Gastroesophageal sphincter (tissue), 4 donors: Measurements from ENCODE around the gene TMEM181. TPM values are rescaled to one million over a fixed set of nuclear protein-coding genes. Genes with fewer than 3 reads are reported as not detected.
"Not testable (repeated sequence)": the region's sequence is repeated elsewhere in the genome, so short reads cannot be mapped to it uniquely, and the experiment has no call there.

Source experiments
- ATAC-seq: fragments of 150-250 bp; one replicate; pipeline ENCODE4 v1.9.1; 2016; ENCODE audit warnings: mild to moderate bottlenecking, moderate library complexity
- H3K27ac ChIP-seq, 4 donors: fragments of 200-600 bp; sonication (generic) in 3 of 4; 1 replicate in 3 of 4; 2 replicates in 1 of 4; pipeline ENCODE4 v1.5.1; 2016 to 2019
- H3K27me3 ChIP-seq: fragments of 200-600 bp; sonication (generic); one replicate; pipeline ENCODE4 v1.5.1; 2019
- H3K36me3 ChIP-seq, 2 donors: fragments of 200-600 bp; sonication (generic); one replicate each; pipeline ENCODE4 v1.5.1; 2019; ENCODE audit warnings: control low read depth in 1 of 2
- H3K4me1 ChIP-seq, 3 donors: fragments of 200-600 bp; sonication (generic); 1 replicate in 2 of 3; 2 replicates in 1 of 3; pipeline ENCODE4 v1.5.1; 2016 to 2019; ENCODE audit warnings: control low read depth in 2 of 3
- H3K4me3 ChIP-seq, 2 donors: fragments of 200-600 bp; sonication (generic); one replicate each; pipeline ENCODE4 v1.5.1; 2019; ENCODE audit warnings: mild to moderate bottlenecking in 1 of 2, moderate library complexity in 1 of 2
- H3K9me3 ChIP-seq, 3 donors: fragments of 200-600 bp; sonication (generic); one replicate each; pipeline ENCODE4 v1.5.1; 2017 to 2019; ENCODE audit warnings: control low read depth in 2 of 3
- EP300 ChIP-seq: sonication (generic); formaldehyde crosslinking; IDR thresholded peaks from one replicate; pipeline ENCODE4 v1.6.1; 2017; ENCODE audit warnings: antibody characterized with exemption, mild to moderate bottlenecking
- POLR2A ChIP-seq, 2 donors: fragments of 450-650 bp; IDR thresholded peaks; one replicate each; pipeline ENCODE4 v1.6.1; 2017; ENCODE audit warnings: antibody characterized with exemption in 2 of 2, mild to moderate bottlenecking in 2 of 2, moderate library complexity in 1 of 2
- POLR2AphosphoS5 ChIP-seq: sonication (generic); formaldehyde crosslinking; IDR thresholded peaks from one replicate; pipeline ENCODE4 v1.6.1; 2017; ENCODE audit warnings: antibody characterized with exemption
- WGBS, 2 donors: methylation state at CpG; one replicate each; pipeline ENCODE4 v1.1.5; 2018; ENCODE audit warnings: low coverage in 1 of 2; 5-methylcytosine and 5-hydroxymethylcytosine counted together
- total RNA-seq, 4 donors: library from RNA; depleted of rRNA; stranded (reverse); fragments of >200 nt; gene quantifications; one replicate each; pipeline ENCODE4 v1.1.0, GENCODE V29; 2016
- TF ChIP-seq, protein P1 (sequence below), 4 experiments: fragments of 200-600 bp in 2 of 4; fragments of 450-650 bp in 2 of 4; sonication (generic) in 1 of 4; IDR thresholded peaks; one replicate each; pipeline ENCODE4 v1.5.1; 2017 to 2019; ENCODE audit warnings: antibody characterized with exemption in 4 of 4, mild to moderate bottlenecking in 2 of 4, moderate library complexity in 2 of 4

Gene TMEM181
- total RNA-seq, 4 donors from 2014 or later, result 26.8 to 38.3 (median 29.3) TPM

DNA sequence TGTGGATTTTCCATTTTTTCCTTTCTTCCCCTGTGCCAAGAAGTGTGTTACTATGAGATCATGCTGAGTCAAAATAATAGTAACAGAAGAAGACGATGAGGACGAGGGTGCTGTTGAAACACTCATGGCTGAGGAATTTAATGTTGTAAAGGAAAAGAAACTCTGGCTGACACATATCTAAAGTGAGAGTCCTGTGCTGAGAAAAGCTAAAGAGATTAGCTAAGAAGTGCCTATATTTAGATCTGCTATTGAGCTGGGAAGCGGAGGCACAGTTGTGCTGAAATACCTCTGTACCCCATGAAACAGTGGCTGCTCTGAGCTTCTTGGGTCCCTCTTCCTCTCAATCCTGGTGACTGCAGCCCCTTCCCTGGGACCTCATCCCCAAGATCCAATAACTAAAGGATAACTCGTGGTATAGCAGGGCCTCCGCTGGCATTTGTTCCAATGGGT, 88.8 kb downstream of the TMEM181 start:
- no peak overlapping the region for H3K4me3 ChIP-seq
- H3K4me1 ChIP-seq, result peaks cover 0 to 20% (median 5%) of the 10 kb centered on the region in 3 donors
- WGBS, 2 donors, result 10 to 53% methylated on average over 3 to 5 of the region's 5 CpGs
- no peaks in the 10 kb centered on the region for H3K9me3 ChIP-seq
- ATAC-seq, result peak; percentile 39
- peak overlapping the region in 3 of 4 donors; percentile 64 to 73 (median 67) for H3K27ac ChIP-seq
- no peaks in the 10 kb centered on the region for H3K36me3 ChIP-seq
- H3K27me3 ChIP-seq, result no peaks in the 10 kb centered on the region
- TF ChIP-seq POLR2A (IDR thresholded peaks at IDR 0.05), result no peak
- TF ChIP-seq, protein P1, sequence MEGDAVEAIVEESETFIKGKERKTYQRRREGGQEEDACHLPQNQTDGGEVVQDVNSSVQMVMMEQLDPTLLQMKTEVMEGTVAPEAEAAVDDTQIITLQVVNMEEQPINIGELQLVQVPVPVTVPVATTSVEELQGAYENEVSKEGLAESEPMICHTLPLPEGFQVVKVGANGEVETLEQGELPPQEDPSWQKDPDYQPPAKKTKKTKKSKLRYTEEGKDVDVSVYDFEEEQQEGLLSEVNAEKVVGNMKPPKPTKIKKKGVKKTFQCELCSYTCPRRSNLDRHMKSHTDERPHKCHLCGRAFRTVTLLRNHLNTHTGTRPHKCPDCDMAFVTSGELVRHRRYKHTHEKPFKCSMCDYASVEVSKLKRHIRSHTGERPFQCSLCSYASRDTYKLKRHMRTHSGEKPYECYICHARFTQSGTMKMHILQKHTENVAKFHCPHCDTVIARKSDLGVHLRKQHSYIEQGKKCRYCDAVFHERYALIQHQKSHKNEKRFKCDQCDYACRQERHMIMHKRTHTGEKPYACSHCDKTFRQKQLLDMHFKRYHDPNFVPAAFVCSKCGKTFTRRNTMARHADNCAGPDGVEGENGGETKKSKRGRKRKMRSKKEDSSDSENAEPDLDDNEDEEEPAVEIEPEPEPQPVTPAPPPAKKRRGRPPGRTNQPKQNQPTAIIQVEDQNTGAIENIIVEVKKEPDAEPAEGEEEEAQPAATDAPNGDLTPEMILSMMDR (IDR thresholded peaks at IDR 0.05), result no peak
- TF ChIP-seq POLR2AphosphoS5, result peak; percentile 59
- TF ChIP-seq EP300, result no peak

DNA sequence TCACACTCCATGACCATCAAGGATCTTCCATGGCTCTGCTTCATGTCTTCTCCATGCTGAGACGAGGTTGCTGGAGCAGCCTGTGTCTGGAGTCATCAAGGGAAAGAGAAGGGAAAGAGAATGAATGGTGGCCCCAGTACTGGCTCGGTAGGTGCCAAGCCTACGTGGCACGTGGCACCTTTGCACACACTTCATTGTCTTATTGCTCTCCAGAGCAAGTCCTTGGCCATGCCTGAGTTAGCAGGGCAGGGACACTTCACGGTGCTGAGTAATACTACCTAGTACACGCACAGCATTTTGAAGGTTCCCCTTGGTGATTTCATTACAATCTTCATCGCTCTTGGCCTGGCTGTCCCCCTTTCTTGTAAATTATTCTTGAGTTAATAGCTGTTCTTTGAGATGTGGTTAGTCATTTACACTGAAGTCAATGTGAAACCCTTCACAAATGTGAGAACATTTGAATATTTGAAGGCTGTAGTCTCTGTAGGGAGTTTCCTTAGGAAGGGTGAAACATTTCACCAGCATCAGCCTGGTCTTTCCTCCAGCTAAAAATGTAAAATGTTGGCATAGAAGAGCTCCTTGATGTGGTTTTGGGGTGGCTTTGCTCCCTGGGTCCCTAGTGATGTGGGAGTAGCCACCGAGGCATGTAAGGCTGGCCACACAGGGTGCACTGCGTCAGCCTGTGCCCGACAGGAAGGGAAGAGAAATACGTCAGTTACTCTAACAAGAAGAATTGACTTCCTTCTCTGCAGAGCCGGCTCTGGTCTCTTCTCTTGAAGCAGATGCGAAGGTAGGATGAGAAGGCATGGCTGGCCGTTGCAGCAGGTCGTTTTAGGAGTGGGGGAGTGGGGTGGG, 89.6 kb downstream of the TMEM181 start, which contains the start of gene SYTL3:
Gene SYTL3 (plus strand): TSS at position 766 of the 855 bp plus-strand sequence. CDS start 13,215 bp downstream, outside the sequence.
- WGBS, 2 donors, result 58 to 98% methylated on average over 6 to 13 of the region's 15 CpGs
- Histone ChIP-seq H3K27ac (peak within 1 kb of the TSS in 3 of 4 donors; percentile 64 to 73 (median 67)), H3K27me3 (no peaks in the 10 kb centered on the region), H3K4me1 (peaks cover 0 to 25% (median 12%) of the 10 kb centered on the region in 3 donors), H3K4me3 (no peak within 1 kb of the TSS), H3K9me3 (no peaks in the 10 kb centered on the region), H3K36me3 (no peaks in the 10 kb centered on the region)
- TF ChIP-seq EP300 (no peak), POLR2A (IDR thresholded peaks at IDR 0.05) (peak in 1 of 2 donors; percentile 47), POLR2AphosphoS5 (no peak)
- TF ChIP-seq, protein P1 (IDR thresholded peaks at IDR 0.05), result no peak
- ATAC-seq, result no peak

DNA sequence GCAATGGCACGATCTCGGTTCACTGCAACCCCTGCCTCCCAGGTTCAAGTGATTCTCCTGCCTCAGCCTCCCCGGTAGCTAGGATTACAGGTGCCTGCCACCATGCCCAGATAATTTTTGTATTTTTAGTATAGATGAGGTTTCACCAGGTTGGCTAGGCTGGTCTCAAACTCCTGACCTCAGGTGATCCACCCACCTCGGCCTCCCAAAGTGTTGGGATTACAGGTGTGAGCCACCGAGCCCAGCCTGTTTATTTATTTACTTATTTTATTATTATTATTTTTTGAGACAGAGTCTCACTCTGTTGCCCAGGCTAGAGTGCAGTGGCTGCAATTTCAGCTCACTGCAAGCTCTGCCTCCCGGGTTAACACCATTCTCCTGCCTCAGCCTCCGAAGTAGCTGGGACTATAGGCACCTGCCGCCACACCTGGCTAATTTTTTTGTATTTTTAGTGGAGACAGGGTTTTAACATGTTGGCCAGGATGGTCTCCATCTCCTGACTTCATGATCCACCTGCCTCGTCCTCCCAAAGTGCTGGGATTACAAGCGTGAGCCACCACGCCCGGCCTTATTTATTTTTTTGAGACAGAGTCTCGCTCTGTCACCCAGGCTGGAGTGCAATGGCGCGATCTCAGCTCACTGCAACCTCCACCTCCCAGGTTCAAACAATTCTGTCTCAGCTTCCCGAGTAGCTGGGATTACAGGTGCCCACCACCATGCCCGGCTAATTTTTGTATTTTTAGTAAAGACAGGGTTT, 92.3 kb downstream of the TMEM181 start:
- H3K9me3 ChIP-seq, H3K4me3 ChIP-seq, H3K36me3 ChIP-seq, H3K27me3 ChIP-seq, ATAC-seq, H3K27ac ChIP-seq: not testable (repeated sequence)
- WGBS, 2 donors, result 73 to 96% methylated on average over 4 to 12 of the region's 17 CpGs
- H3K4me1 ChIP-seq, result peaks cover 0 to 31% (median 16%) of the 10 kb centered on the region in 3 donors

DNA sequence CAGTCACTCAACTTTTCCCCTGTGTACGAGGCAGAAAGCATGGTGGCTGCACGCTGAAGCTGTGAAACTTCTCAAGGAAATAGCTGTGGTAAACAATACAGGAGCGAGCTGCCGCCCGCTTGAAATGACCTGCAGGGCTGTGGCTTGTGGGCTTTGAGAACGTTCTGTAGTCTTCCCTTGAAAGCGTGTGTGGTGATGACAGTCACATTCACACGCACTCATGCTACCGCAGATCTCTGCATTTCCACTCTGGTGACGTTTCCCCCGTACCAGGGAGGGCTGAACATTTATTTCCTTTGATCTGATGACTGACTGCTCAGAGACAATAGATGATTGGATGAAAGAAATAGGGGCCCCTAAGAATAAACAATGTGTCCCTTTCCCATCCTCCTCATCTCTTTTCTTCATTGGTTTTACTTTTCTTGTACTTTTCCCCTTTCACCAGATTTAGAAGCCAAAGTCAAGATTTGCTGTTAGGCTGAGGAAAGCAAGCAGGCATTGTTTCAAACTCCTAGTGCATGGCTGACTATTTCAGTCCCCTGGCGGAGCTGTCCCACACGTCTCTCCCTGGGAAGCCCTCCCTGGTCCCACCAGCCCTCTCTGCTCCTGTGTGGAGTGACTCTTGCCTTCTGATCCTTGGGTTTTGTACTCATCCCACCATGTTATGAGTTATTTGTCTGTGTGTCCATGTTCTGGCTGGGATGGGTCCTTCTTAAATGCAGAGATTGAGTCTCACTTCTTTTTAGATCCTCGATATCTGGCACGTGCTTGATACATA, 93.9 kb downstream of the TMEM181 start:
- Histone ChIP-seq H3K9me3 (no peaks in the 10 kb centered on the region), H3K27ac (peak overlapping the region; percentile 72 to 88 (median 79)), H3K36me3 (no peaks in the 10 kb centered on the region), H3K27me3 (no peaks in the 10 kb centered on the region), H3K4me1 (peaks cover 0 to 29% (median 16%) of the 10 kb centered on the region in 3 donors), H3K4me3 (no peak overlapping the region)
- WGBS, 2 donors, result 72 to 80% methylated on average over 7 to 14 of the region's 15 CpGs
- ATAC-seq, result no peak
- no peak for TF ChIP-seq POLR2AphosphoS5
- TF ChIP-seq EP300, result no peak
- no peak for TF ChIP-seq POLR2A (IDR thresholded peaks at IDR 0.05)
- TF ChIP-seq, protein P1 (IDR thresholded peaks at IDR 0.05), result no peak

DNA sequence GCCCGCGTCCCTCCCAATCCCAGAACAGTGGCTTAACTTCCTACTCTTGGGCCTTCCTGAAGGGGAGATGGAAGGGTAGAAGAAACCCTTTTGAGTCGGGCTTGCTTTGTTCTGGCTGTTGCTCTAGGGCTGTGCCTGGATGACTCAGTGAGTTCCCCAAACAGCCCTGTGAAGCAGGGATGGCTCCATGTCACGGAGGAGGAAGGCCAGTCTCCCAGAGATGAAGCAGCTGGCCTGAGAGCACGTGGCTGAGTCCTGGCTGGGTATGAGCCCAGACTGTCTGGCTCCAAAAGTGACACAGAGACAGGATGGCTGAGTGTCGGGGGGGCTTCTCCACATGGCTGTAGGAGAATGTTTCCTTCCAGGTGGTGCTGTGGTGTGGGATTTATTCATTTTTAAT, 94.6 kb downstream of the TMEM181 start:
- 50 to 58% methylated on average over 2 of the region's 6 CpGs for WGBS, 2 donors
- TF ChIP-seq POLR2A (IDR thresholded peaks at IDR 0.05) (no peak), POLR2AphosphoS5 (peak; percentile 91)

More for the DNA sequence above, 94.6 kb downstream of the TMEM181 start:
- Histone ChIP-seq H3K4me1 (peaks cover 0 to 23% (median 11%) of the 10 kb centered on the region in 3 donors), H3K36me3 (no peaks in the 10 kb centered on the region), H3K27me3 (no peaks in the 10 kb centered on the region), H3K9me3 (no peaks in the 10 kb centered on the region), H3K27ac (peak overlapping the region; percentile 72 to 88 (median 79)), H3K4me3 (no peak overlapping the region)
- ATAC-seq, result peak; percentile 97
